H9 (cell line): ENCODE data around the gene GPR183. TPM values are rescaled to one million over a fixed set of nuclear protein-coding genes. Genes with fewer than 3 reads are reported as not detected.

Experiments
- DNase-seq: peaks from one replicate; pipeline ENCODE4 v3.0.0-alpha.2; 2017
- H2AFZ ChIP-seq: one replicate; pipeline ENCODE4 v1.6.1; 2013; ENCODE audit warnings: mild to moderate bottlenecking, low read length, control low read depth, moderate library complexity
- H2AK5ac ChIP-seq: 2 replicates; pipeline ENCODE4 v1.6.1; 2013; ENCODE audit warnings: low read length, control low read depth, mixed read lengths; ENCODE audit not compliant: insufficient read length
- H2BK120ac ChIP-seq: one replicate; pipeline ENCODE4 v1.6.1; 2013; ENCODE audit warnings: low read depth, mild to moderate bottlenecking, low read length, control low read depth, inconsistent platforms; ENCODE audit not compliant: poor library complexity, severe bottlenecking
- H2BK12ac ChIP-seq: 2 replicates; pipeline ENCODE4 v1.6.1; 2013; ENCODE audit warnings: low read length, control low read depth, mixed read lengths, low read depth; ENCODE audit not compliant: insufficient read length
- H2BK15ac ChIP-seq: 2 replicates; pipeline ENCODE4 v1.6.1; 2013; ENCODE audit warnings: low read depth, low read length, control low read depth
- H2BK20ac ChIP-seq: one replicate; pipeline ENCODE4 v1.6.1; 2013; ENCODE audit warnings: low read depth, mild to moderate bottlenecking, low read length, control low read depth, inconsistent platforms; ENCODE audit not compliant: poor library complexity, severe bottlenecking
- H2BK5ac ChIP-seq: 2 replicates; pipeline ENCODE4 v1.6.1; 2013; ENCODE audit warnings: low read length, control low read depth, mixed read lengths; ENCODE audit not compliant: insufficient read length
- H3K14ac ChIP-seq: 2 replicates; pipeline ENCODE4 v1.6.1; 2013; ENCODE audit warnings: low read length, control low read depth; ENCODE audit not compliant: insufficient read depth
- H3K18ac ChIP-seq: 2 replicates; pipeline ENCODE4 v1.6.1; 2013; ENCODE audit warnings: low read depth, mild to moderate bottlenecking, mixed read lengths, low read length, control low read depth; ENCODE audit not compliant: insufficient read length
- H3K23ac ChIP-seq: 2 replicates; pipeline ENCODE4 v1.6.1; 2013; ENCODE audit warnings: low read length, control low read depth, mixed read lengths, low read depth; ENCODE audit not compliant: insufficient read length
- H3K23me2 ChIP-seq: 2 replicates; pipeline ENCODE4 v1.6.1; 2013; ENCODE audit warnings: low read depth, mild to moderate bottlenecking, mixed read lengths, low read length, control low read depth; ENCODE audit not compliant: insufficient read length, poor library complexity, severe bottlenecking
- H3K27ac ChIP-seq: 2 replicates; pipeline ENCODE4 v1.5.1; 2013; ENCODE audit warnings: low read length, control low read depth, mixed read lengths, low read depth; ENCODE audit not compliant: insufficient read length
- H3K27me3 ChIP-seq: 2 replicates; pipeline ENCODE4 v1.6.1; 2013; ENCODE audit warnings: low read length, control low read depth, inconsistent platforms; ENCODE audit not compliant: insufficient read depth
- H3K4ac ChIP-seq: 2 replicates; pipeline ENCODE4 v1.6.1; 2013; ENCODE audit warnings: low read depth, mild to moderate bottlenecking, control low read depth, inconsistent platforms, low read length, moderate library complexity
- H3K4me1 ChIP-seq: 2 replicates; pipeline ENCODE4 v1.6.1; 2013; ENCODE audit warnings: low read length, control low read depth, inconsistent platforms; ENCODE audit not compliant: insufficient read depth
- H3K4me2 ChIP-seq: 2 replicates; pipeline ENCODE4 v1.6.1; 2013; ENCODE audit warnings: low read length, control low read depth, mixed read lengths; ENCODE audit not compliant: insufficient read length, insufficient read depth
- H3K56ac ChIP-seq: 2 replicates; pipeline ENCODE4 v1.6.1; 2013; ENCODE audit warnings: low read depth, mild to moderate bottlenecking, mixed read lengths, low read length, control low read depth; ENCODE audit not compliant: insufficient read length
- H3K79me1 ChIP-seq: 2 replicates; pipeline ENCODE4 v1.6.1; 2013; ENCODE audit warnings: low read depth, mild to moderate bottlenecking, moderate library complexity, low read length, control low read depth, inconsistent platforms; ENCODE audit not compliant: insufficient read depth, poor library complexity, severe bottlenecking
- H3K79me2 ChIP-seq: 2 replicates; pipeline ENCODE4 v1.6.1; 2013; ENCODE audit warnings: low read length, control low read depth, inconsistent platforms; ENCODE audit not compliant: insufficient read depth
- H3K9ac ChIP-seq: 2 replicates; pipeline ENCODE4 v1.6.1; 2013; ENCODE audit warnings: low read length, control low read depth, mixed read lengths; ENCODE audit not compliant: insufficient read length; ENCODE audit errors: extremely low read depth
- H3K9me3 ChIP-seq: one replicate; pipeline ENCODE4 v1.6.1; 2013; ENCODE audit warnings: low read depth, low read length, inconsistent platforms; ENCODE audit not compliant: control insufficient read depth
- H3T11ph ChIP-seq: one replicate; pipeline ENCODE4 v1.6.1; 2013; ENCODE audit warnings: mild to moderate bottlenecking, low read length, control low read depth, inconsistent platforms
- H4K20me1 ChIP-seq: one replicate; pipeline ENCODE4 v1.6.1; 2013; ENCODE audit not compliant: control insufficient read depth, insufficient read length, insufficient read depth
- H4K5ac ChIP-seq: 2 replicates; pipeline ENCODE4 v1.6.1; 2013; ENCODE audit warnings: low read depth, mild to moderate bottlenecking, mixed read lengths, low read length, control low read depth; ENCODE audit not compliant: insufficient read length
- H4K8ac ChIP-seq: replicated peaks from 2 replicates; pipeline ENCODE4 v1.6.1; 2013; ENCODE audit warnings: low read length, control low read depth, mixed read lengths, low read depth; ENCODE audit not compliant: insufficient read length
- H4K91ac ChIP-seq: 2 replicates; pipeline ENCODE4 v1.6.1; 2013; ENCODE audit warnings: low read depth, mild to moderate bottlenecking, moderate library complexity, mixed read lengths, low read length, control low read depth; ENCODE audit not compliant: insufficient read length
- H3K27ac Mint-ChIP-seq, 3 experiments: 2 replicates in 2 of 3; 3 replicates in 1 of 3; pipeline ENCODE4 v1.8.0; 2020 to 2021; ENCODE audit warnings: mixed read lengths in 3 of 3, mild to moderate bottlenecking in 1 of 3, moderate library complexity in 1 of 3
- H3K27me3 Mint-ChIP-seq: 2 replicates; pipeline ENCODE4 v1.8.0; 2021; ENCODE audit warnings: low read depth, mild to moderate bottlenecking, moderate library complexity, mixed read lengths
- H3K36me3 Mint-ChIP-seq, 3 experiments: 2 replicates in 2 of 3; 3 replicates in 1 of 3; pipeline ENCODE4 v1.8.0; 2020 to 2021; ENCODE audit warnings: low read depth in 3 of 3, mixed read lengths in 3 of 3; ENCODE audit not compliant: insufficient read depth in 1 of 3
- H3K4me1 Mint-ChIP-seq, 2 experiments: 2 replicates each; pipeline ENCODE4 v1.8.0; 2020; ENCODE audit warnings: mixed read lengths in 2 of 2
- H3K4me3 Mint-ChIP-seq, 2 experiments: 2 replicates in 1 of 2; 3 replicates in 1 of 2; pipeline ENCODE4 v1.8.0; 2020 to 2021; ENCODE audit warnings: mild to moderate bottlenecking in 2 of 2, mixed read lengths in 2 of 2, moderate library complexity in 1 of 2
- H3K9me3 Mint-ChIP-seq, 2 experiments: 2 replicates in 1 of 2; 3 replicates in 1 of 2; pipeline ENCODE4 v1.8.0; 2020; ENCODE audit warnings: mild to moderate bottlenecking in 2 of 2, mixed read lengths in 2 of 2, moderate library complexity in 1 of 2
- CTCF ChIP-seq: fragments of 200-600 bp; sonication (generic); conservative IDR thresholded peaks from 3 replicates; pipeline ENCODE4 v1.8.0; 2021; ENCODE audit warnings: antibody characterized with exemption, mild to moderate bottlenecking
- WGBS: extraction: QIAGEN DNeasy Blood & Tissue Kit; methylation state at CpG from one replicate; pipeline ENCODE4 v1.1.7; 2013; ENCODE audit warnings: missing lambda C conversion rate, low lambda C conversion rate, mixed read lengths; ENCODE audit not compliant: insufficient read length; ENCODE audit errors: extremely low coverage; 5-methylcytosine and 5-hydroxymethylcytosine counted together
- total RNA-seq: library from RNA; stranded (reverse); gene quantifications from 2 replicates; pipeline ENCODE4 v1.2.1, GENCODE V29; 2021

The GPR183 gene
- total RNA-seq, 1 experiment from 2014 or later = not detected

DNA sequence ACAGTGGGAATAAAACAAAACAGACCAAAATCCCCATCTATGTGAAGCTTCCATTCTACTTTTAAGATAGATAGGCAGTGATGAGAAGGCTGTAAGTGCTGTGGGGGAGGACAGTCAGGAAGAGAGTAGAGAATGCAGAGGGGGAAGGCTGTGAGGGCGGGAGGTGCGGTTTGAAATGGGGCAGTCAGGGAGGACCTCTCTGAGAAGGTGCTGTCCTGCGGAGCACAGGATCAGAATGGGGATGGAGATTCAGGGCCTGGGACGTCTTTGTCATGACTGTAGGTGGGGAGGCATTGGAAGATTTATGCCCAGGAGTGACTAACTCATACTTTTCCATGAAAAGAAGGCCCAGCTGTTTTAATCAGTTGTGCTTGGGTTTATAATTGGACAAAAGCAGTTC is 3.9 kb upstream of the GPR183 start:
- Histone ChIP-seq H3K4me2 (no peak overlapping the region), H2BK12ac (no peak overlapping the region), H4K8ac (no peak overlapping the region)

More for the DNA sequence above, 3.9 kb upstream of the GPR183 start:
- no peaks in the 10 kb centered on the region; the same call in 1 of the 2 replicates for H3K4me1 ChIP-seq
- H3K23ac ChIP-seq = no peak overlapping the region
- no peaks in the 10 kb centered on the region for H3K23me2 ChIP-seq
- peak overlapping the region in 2 of 3 experiments; percentile 25 to 78; a peak in 2 of 7 replicates for H3K27ac Mint-ChIP-seq
- peaks cover 5% of the 10 kb centered on the region; the same call in 1 of the 2 replicates for H3K79me2 ChIP-seq
- H3K27ac ChIP-seq = no peak overlapping the region
- TF ChIP-seq CTCF = no peak
- H3K4me3 Mint-ChIP-seq = no peak overlapping the region
- H2BK5ac ChIP-seq = no peak overlapping the region
- no peak overlapping the region for H3T11ph ChIP-seq
- peaks cover 6 to 8% (median 8%) of the 10 kb centered on the region in 3 experiments; a peak in 4 of 7 replicates for H3K36me3 Mint-ChIP-seq
- no peaks in the 10 kb centered on the region for H3K79me1 ChIP-seq
- H2AK5ac ChIP-seq = no peak overlapping the region
- H3K18ac ChIP-seq = no peak overlapping the region
- no peak overlapping the region for H4K5ac ChIP-seq
- no peak overlapping the region for H2AFZ ChIP-seq
- H3K27me3 ChIP-seq = peaks cover 3% of the 10 kb centered on the region; the same call in 1 of the 2 replicates
- H3K14ac ChIP-seq = no peak overlapping the region
- H3K4me1 Mint-ChIP-seq = peaks cover 35 to 37% of the 10 kb centered on the region in 2 experiments
- no peak overlapping the region for H2BK120ac ChIP-seq
- H3K56ac ChIP-seq = no peak overlapping the region
- DNase-seq = peak; percentile 35
- H3K27me3 Mint-ChIP-seq = no peaks in the 10 kb centered on the region
- H3K9ac ChIP-seq = no peak overlapping the region
- H4K91ac ChIP-seq = no peak overlapping the region
- no peaks in the 10 kb centered on the region for H3K9me3 ChIP-seq
- H3K4ac ChIP-seq = no peak overlapping the region
- no CpG with 5 or more reads among the region's 4 CpGs for WGBS
- H2BK15ac ChIP-seq = no peak overlapping the region
- H4K20me1 ChIP-seq = no peaks in the 10 kb centered on the region
- no peaks in the 10 kb centered on the region for H3K9me3 Mint-ChIP-seq
- H2BK20ac ChIP-seq = no peak overlapping the region
